HUES6 (cell line): ENCODE data around the gene FDX2.
A peak's percentile ranks its signal among the peaks of the same experiment; 100 is the strongest.

Experiments
- H3K27ac ChIP-seq: 2 replicates; pipeline ENCODE4 v1.7.0; 2013; ENCODE audit warnings: low read depth, mild to moderate bottlenecking, low read length, inconsistent platforms
- H3K27me3 ChIP-seq: 2 replicates; pipeline ENCODE4 v1.6.1; 2013; ENCODE audit warnings: low read length; ENCODE audit not compliant: control insufficient read depth, insufficient read depth
- H3K36me3 ChIP-seq: 2 replicates; pipeline ENCODE4 v1.6.1; 2013; ENCODE audit warnings: low read length; ENCODE audit not compliant: control insufficient read depth, insufficient read depth
- H3K4me1 ChIP-seq: 2 replicates; pipeline ENCODE4 v1.6.1; 2013; ENCODE audit warnings: low read length; ENCODE audit not compliant: control insufficient read depth, insufficient read depth
- H3K4me3 ChIP-seq: 2 replicates; pipeline ENCODE4 v1.5.1; 2013; ENCODE audit warnings: low read depth, low read length
- H3K9ac ChIP-seq: one replicate; pipeline ENCODE4 v1.6.1; 2013; ENCODE audit warnings: mild to moderate bottlenecking, low read length
- H3K9me3 ChIP-seq: 2 replicates; pipeline ENCODE4 v1.6.1; 2013; ENCODE audit warnings: low read depth, low read length; ENCODE audit not compliant: control insufficient read depth, insufficient read depth

The FDX2 gene

DNA sequence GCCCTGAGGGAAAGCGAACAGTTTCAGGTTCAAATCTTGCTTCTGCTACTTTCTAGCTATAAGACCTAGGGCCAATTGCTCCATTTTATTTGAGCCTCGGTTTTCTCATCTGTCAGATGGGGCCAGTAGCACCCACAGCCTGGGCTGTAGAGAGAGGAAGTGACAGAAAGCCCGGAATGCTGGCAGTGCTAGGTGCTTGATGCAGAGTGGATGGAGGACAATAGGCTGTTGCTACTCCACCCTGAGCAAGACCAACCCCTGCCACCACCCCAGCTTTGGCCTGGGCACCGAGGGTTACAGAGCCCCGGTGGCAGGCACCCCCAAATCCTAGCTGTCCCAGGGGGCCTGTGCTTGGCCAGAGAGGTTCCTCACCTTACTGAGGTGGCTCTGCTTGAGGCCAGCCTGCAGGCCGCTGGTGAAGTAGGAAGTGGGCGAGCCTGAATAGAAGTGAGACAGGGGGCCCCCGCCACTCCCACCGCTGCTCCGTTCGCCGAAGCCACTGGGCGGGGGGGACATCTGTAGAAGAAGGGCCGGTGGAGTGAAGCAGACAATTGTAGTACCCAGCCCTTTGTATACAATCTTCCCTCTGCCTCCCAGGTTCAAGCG is 2.1 kb upstream of the FDX2 start:
- peaks cover 59% of the 10 kb centered on the region for H3K36me3 ChIP-seq

DNA sequence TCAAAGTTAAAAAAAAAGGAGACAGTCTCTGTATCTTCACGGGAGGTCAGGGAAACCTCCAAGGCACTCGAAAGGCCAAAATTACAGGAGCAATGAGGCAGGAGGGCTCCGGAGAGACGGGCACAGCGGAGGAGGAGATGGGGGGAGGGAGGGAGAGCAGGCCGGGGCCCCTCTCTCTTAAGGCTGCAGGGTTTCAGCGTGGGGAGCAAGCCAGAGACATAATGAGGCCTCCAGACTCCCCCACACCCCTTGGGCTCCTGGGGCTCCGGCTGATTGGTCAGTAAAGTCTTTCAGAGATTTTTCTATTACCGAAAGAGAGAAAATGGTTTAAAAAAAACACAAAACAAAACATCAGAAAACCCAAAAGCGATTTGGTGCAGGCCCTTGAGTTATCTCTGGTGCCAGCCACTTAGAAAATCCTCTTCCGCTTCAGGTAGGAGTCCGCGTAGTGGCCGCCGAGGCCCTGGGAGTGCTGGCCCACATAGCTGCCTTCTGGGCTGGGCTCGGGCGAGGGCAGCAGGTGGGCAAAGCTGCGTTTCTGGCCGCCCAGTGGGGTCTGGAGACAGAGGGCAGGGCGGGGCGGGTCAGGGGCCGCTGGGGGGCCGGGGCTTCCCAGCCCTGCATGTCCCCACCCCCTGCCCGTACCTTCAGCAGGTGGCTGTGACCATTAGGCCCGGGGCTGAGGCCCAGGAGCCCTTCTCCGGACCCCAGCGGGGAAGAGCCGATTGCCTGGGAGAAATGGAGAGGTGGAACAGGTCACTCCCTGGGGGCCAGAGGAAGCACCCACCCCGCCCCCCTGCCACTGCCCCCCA is 1.4 kb upstream of the FDX2 start:
- no peaks in the 10 kb centered on the region for H3K27me3 ChIP-seq
- no peaks in the 10 kb centered on the region for H3K9me3 ChIP-seq
- H3K27ac ChIP-seq, result no peak overlapping the region
- no peak overlapping the region for H3K4me3 ChIP-seq
- peaks cover 52% of the 10 kb centered on the region for H3K36me3 ChIP-seq
- 0 out of 2 replicates have a peak, but pooled peaks cover 6% of the 10 kb centered on the region for H3K4me1 ChIP-seq
- H3K9ac ChIP-seq, result no peak overlapping the region

More for the DNA sequence above, 2.1 kb upstream of the FDX2 start:
- Histone ChIP-seq H3K27ac (no peak overlapping the region), H3K9ac (no peak overlapping the region), H3K27me3 (no peaks in the 10 kb centered on the region), H3K4me1 (0 out of 2 replicates have a peak, but pooled peaks cover 6% of the 10 kb centered on the region), H3K4me3 (no peak overlapping the region), H3K9me3 (no peaks in the 10 kb centered on the region)

DNA sequence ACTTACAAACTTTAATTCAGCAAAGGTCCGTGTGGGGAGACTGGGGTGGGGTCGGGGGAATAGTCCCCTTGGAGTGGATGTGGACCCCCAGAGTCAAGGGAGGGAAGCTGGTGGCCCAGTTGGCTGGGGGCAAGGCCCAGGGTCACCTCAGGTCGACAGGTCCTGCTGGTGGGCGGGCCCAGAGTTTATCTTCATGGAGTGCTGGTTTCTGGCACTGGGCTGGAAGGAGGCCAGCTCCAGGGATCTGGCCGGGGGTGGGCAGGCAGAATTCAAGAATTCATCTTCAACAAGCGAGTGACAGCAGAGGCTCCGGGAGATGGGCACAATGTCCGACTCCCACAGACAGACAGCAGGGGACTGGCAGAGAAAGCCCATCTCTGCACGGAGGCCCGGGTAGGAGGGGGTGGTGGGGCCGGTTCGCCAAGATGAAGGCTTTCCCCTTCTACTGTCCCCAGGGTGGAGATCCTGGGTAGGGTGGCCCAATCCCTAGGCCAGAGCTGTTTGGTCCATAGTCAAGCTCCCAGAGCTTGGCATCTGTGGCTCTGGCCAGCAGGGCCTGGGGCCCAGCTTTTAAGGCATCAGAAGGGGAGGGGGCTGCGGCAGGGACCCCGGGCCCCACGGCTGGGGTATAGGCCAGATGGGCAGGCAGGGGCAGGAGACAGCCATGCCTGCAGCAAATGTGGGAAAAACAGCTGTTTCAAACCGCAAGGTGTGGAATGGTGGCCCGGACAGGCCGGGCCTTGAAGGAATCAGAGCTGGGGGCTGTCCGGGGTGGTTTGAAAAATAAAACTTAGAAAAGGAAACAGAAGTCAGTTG is 622 bp upstream of the FDX2 start:
- Histone ChIP-seq H3K4me1 (0 out of 2 replicates have a peak, but pooled peaks cover 6% of the 10 kb centered on the region), H3K9me3 (no peaks in the 10 kb centered on the region), H3K4me3 (peak overlapping the region; percentile 80), H3K9ac (no peak overlapping the region), H3K27me3 (no peaks in the 10 kb centered on the region), H3K27ac (no peak overlapping the region), H3K36me3 (peaks cover 44% of the 10 kb centered on the region)

DNA sequence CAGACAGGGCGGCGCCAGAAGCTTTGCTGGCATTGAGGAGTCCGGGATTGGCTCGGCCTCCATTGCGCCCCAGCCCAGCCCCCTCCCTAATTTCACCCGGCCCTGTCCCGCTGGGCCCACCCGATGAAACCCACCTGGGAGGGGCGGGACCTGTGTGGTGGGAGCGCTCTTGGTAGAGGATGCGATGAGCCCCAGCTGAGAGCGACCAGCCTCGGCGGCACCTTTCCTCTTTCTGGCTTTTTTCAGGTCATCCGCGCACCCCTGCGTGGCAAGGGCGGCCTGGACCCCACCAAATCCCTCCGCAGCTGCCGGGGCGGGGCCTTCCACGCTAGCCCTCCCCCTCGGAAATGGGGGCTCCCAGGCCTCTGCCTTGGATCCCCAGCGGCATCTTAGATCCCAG is 6.4 kb downstream of the FDX2 start, which contains the start of gene ZGLP1:
TSS of gene ZGLP1 (minus strand) at position 393 of the 400 bp plus-strand sequence.
- Histone ChIP-seq H3K9ac (no peak within 1 kb of the TSS), H3K27me3 (no peaks in the 10 kb centered on the region), H3K4me3 (no peak within 1 kb of the TSS), H3K9me3 (no peaks in the 10 kb centered on the region), H3K27ac (no peak within 1 kb of the TSS), H3K36me3 (peaks cover 28% of the 10 kb centered on the region), H3K4me1 (no peaks in the 10 kb centered on the region)

DNA sequence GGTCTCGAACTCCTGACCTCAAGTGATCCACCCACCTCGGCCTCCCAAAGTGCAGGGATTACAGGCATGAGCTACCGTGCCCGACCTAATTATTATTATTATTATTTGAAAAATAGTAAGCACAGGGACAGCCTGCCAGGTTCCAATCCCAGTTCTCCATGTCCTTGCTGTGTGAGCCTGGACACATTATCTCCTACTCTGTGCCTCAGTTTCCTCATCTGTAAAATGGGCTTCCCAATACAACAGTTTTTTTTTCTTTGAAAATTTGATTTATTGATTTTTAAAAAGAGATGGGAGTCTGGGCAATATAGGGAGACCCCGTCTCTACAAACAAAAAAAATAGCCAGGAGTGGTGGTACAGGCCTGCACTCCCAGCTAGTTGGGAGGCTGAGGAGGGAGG is 9.5 kb downstream of the FDX2 start:
- Histone ChIP-seq H3K9ac (no peak overlapping the region), H3K27me3 (no peaks in the 10 kb centered on the region), H3K4me3 (no peak overlapping the region), H3K36me3 (peaks cover 22% of the 10 kb centered on the region), H3K4me1 (no peaks in the 10 kb centered on the region), H3K27ac (no peak overlapping the region), H3K9me3 (no peaks in the 10 kb centered on the region)

DNA sequence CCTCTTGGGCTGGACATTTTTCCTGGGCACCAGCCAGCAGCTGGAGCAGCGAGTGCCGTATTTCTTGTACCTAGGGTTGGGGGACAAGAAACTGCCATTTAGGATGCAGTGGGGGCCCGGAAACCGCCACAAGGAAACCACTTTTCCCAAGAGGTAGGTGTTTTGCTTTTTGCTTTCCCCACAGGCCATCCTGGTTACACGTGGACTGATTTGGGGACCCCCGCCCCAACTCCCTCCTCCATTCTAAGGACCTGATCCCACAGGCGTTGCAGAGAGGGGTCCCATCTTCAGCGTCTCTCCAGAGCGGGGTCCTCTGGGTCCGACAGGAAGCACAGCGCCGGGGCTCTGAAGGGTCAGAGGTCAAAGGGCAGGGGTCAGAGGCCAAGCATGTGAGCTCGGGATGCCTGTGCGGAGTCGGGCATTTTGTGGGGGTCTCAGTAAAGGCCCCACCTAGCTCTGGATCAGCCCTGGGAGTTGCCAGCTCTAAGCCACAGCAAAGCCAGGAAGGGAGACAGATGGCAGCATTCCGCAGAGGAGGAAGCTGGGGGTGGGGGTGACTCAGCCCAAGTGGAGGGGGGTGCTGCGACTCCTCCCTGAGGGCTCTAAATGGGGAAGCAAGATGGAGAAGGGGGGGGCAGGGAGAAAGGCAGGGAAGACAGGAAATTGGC is 10.5 kb downstream of the FDX2 start:
- H3K4me3 ChIP-seq, result no peak overlapping the region
- H3K4me1 ChIP-seq, result no peaks in the 10 kb centered on the region
- H3K27me3 ChIP-seq, result no peaks in the 10 kb centered on the region
- no peak overlapping the region for H3K9ac ChIP-seq
- no peaks in the 10 kb centered on the region for H3K9me3 ChIP-seq
- H3K27ac ChIP-seq, result no peak overlapping the region
- peaks cover 16% of the 10 kb centered on the region for H3K36me3 ChIP-seq

DNA sequence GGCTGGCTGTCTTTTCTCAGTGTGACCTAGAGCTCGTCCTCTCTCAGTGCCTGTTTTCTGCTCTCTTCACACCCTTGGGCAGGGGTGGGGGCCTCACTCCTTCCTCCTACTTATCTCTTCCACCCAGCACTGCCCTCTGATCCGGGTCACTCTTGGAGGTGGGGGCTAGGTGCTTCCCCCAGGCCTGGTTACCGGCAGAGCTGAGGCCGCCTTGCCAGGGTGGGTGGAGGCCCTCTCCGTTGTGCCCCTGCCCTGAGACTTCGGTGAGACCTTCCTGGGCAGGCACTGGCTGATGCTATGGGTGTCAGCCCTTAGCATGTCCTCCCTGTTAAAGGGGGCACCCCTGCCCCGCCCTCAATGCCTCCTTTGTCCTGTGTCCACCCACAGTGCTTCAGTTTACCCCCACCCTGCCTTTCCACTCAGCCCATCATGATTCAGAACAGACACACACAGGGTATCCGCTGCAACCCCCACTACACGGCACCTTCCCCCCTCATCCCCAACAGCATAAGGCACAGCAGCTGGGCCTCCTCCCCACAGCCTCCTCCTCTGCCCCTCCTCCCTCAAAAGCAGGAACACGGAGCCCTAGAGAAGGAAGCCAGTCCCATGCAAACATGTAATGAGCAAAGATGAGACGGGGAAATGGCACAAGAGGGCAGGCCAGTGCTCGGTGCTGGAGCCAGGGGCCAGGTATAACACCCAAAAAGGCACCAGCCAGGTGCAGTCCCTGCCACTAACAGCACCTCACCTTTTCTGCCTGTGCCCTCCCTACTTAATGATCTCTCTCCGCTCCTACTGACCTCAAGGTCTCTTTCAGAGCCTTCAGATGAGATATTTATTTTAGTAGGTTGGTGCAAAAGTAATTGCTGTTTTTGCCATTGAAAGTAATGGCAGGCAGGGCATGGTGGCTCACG is 16.0 kb downstream of the FDX2 start:
- peaks cover 5% of the 10 kb centered on the region; the same call in 1 of the 2 replicates for H3K4me1 ChIP-seq
- H3K4me3 ChIP-seq, result no peak overlapping the region

DNA sequence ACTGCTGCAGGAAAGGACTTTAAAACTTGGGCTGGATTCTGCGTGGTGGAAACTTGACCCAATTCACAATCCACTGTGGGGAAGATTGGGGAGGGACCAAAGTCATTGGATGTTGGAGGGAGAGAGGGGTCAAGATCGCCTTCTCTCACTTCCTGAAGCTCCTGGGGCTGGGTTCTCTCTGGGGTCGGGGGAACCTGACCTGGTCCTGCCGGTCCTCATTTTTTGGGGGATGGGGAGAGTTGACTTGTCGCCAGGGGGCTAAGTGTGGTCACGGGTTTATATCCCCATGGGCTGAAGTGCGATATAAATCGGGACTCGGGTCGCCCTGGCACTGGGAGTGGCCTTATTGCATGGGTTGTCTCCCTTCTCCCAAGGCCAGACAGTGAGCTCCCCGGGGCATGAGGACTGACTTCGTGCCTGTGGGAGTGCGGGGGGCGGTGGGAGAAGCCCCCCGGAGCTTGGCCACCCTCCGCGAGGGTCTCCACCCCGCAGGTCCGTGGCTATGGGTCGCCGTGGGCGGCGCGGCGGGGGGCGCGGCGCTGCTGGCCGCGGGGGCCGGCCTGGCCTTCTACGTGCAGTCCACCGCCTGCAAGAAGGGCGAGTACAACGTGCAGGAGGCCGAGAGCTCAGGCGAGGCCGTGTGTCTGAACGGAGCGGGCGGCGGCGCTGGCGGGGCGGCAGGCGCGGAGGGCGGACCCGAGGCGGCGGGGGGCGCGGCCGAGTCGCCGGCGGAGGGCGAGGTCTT is 19.8 kb downstream of the FDX2 start:
- Histone ChIP-seq H3K36me3 (no peaks in the 10 kb centered on the region), H3K4me1 (peaks cover 22% of the 10 kb centered on the region), H3K27me3 (peaks cover 67% of the 10 kb centered on the region), H3K27ac (no peak overlapping the region), H3K9me3 (no peaks in the 10 kb centered on the region), H3K9ac (no peak overlapping the region), H3K4me3 (peak overlapping the region; percentile 63)

More for the DNA sequence above, 16.0 kb downstream of the FDX2 start:
- no peaks in the 10 kb centered on the region for H3K9me3 ChIP-seq
- H3K27ac ChIP-seq, result no peak overlapping the region
- H3K9ac ChIP-seq, result no peak overlapping the region
- no peaks in the 10 kb centered on the region; the same call in 1 of the 2 replicates for H3K36me3 ChIP-seq
- peaks cover 29% of the 10 kb centered on the region for H3K27me3 ChIP-seq

DNA sequence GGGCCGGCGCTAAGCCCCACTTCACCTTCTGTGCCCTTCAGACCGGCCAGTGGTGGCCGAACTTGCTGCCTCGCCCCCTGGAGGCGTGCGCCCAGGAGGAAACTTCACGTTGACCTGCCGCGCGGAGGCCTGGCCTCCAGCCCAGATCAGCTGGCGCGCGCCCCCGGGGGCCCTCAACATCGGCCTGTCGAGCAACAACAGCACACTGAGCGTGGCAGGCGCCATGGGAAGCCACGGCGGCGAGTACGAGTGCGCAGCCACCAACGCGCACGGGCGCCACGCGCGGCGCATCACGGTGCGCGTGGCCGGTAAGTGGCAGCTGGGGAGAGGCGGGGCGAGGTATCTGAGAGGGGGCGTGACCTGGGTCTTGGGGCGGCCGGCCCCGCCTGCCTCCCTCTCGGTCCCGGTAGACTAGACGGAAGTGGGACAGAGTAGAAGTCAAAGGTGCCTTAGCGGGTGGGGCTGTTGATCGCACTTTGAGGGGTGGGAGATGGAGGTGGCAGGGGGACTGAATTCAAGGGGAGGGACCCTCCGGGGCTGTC is 20.4 kb downstream of the FDX2 start:
- H3K4me1 ChIP-seq, result peaks cover 27% of the 10 kb centered on the region
- no peak overlapping the region for H3K27ac ChIP-seq
- no peaks in the 10 kb centered on the region for H3K36me3 ChIP-seq
- H3K9ac ChIP-seq, result no peak overlapping the region
- peak overlapping the region; percentile 63 for H3K4me3 ChIP-seq
- H3K9me3 ChIP-seq, result no peaks in the 10 kb centered on the region
- peaks cover 73% of the 10 kb centered on the region for H3K27me3 ChIP-seq
